ENCODE results near the gene BARHL2. TPM values are rescaled to one million over a fixed set of nuclear protein-coding genes. Genes with fewer than 3 reads are reported as not detected.

The BARHL2 gene
- not detected for polyA plus RNA-seq (ENCODE audit: insufficient read length)

DNA sequence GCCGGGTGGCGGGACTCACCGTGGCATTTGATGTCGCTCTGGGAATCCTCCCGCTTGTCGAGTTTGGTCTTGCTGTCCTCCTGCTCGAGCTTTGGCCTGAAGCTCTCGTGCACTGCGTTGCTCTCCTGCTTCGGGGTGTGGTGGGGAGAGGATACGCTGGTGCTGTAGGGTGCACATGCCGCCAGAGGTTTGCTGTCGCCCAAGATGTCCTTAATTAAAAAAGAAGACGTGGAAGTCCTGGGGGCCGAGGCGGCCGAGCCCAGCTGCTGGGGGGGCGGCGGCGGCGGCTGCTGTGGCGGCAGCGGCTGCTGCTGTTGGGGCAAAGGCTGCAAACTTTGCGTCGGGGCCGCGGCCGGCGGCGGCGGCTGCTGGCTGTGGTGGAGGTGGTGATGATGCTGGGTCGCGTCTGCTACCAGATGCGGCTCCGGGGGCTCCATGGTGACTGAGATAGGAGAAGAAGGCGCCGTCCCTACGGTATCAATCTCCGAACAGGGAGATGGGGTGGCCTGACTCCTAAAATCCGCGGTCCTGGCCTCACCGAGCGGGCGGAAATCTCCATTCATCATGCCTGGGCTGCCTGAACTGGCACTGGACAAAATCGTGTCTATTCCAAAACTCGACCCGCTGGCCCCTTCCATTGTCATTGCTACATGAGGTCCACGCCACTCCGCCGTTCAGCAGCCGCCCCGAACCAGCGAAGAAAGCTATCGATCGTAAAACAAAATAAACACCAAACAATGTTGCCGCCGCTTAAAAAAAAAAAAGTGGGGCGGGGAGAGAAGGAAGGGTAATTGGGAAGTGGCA is at the start of gene BARHL2:
BARHL2 (minus strand) TSS at position 751 of the 804 bp plus-strand sequence; CDS start at position 644, 107 bp downstream.
- no peak for DNase-seq (ENCODE audit: low read depth)

DNA sequence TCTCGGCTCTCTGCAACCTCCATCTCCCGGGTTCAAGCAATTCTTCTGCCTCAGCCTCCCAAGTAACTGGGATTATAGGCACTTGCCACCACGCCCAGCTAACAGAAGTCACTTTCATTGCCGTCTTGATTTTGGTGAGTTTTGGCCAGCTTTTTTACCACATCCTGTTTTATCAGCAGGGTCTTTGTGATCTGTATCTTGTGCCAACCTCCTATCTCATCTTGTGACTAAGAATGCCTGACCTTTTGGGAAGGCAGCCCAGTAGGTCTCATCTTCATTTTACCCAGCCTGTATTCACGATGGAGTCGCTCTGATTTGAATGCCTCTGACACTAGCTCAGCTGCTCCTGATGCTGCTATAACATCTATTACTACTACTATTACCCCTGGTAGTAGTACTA is 46.8 kb upstream of the BARHL2 start:
- DNase-seq (ENCODE audit: low read depth), result no peak

DNA sequence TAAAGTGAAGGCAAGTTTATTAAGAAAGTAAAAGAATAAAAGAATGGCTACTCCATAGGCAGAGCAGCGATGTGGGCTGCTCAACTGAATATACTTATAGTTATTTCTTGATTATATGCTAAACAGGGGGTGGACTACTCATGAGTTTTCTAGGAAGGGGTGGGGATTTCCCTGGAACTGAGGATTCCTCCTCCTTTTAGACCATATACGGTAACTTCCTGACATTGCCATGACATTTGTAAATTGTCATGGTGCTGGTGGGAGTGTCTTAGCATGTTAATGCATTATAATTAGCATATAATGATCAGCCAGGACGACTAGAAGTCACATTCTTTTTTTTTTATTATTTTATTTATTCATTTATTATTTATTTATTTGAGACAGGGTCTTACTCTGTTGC is 46.4 kb upstream of the BARHL2 start:
- no peak for DNase-seq (ENCODE audit: low read depth)

DNA sequence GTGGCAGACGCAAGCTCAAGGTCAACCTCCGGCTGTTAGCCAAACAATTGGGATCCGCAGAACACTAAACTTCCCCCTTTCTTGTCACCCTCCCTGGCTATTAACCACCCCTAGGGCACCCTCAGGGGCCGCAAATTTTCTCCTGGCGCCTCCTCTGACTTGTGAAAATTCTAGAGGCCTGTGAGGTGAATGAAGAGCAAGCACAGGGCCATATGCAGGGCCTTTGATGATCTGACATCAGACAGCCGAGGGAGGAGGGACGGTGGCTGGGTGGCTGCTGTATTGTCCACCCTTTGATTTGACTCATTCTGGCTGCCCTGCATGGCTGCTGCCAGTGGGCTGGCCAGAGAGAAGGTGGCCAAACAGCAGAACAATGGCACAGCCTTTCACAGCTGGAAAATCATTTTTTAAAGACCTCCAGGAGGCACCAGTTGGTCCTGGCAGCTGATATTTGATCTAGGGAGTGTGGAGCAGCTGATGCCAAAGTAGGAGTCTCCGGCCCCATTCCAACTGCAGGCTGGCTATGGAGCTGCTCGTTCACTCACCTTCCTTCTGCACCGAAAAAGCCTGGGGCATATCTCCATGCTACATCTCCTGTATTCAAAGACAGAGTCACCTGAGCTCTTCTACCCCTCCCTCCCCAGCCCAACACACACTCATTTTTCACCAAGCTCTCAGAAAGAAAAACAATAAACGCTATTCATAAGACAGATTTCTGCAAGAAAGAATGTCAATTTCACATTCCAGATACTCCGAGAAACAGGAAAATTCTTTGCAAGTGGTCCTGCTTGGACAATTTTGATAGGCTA is 44.9 kb upstream of the BARHL2 start:
- DNase-seq (ENCODE audit: low read depth), result no peak

DNA sequence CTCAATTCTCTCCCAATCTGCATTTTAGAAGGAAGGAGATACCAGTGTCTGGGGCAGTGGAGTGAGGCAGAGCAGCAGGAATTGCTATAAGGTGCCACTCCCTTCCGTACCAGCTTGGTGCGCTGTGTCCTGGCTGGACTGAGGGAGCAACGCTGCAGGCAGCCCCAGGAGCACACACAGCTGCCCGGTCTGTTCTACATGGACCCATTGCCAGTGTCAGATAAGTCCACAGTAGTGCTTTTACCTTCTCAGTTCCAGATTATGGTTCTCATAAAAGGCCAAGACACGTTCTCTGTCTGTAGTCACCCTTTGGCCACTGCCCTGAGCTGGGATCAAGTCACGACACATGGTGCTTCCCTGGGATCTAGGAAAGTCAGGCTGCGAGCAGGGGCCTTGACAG is 44.1 kb upstream of the BARHL2 start:
- DNase-seq (ENCODE audit: low read depth), result no peak

DNA sequence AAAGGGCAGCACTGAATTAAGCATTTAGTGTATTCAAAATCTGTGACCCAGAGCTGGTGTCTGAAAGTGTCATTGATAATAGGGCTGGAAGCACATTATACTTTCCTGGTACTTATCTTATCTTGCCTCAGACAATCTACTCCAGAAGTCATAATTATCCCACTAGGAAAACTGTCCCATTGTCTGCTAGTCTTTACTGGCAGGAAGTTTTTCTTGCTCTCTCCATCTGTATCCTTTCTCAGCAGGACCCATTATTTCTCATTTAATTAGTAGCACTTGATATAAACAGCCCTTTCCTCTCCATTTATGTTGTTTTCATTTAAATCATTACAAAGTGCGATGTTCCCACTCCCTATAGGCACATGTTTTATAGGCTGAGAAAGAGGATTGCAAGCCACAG is 36.5 kb upstream of the BARHL2 start:
- DNase-seq (ENCODE audit: low read depth), result no peak

DNA sequence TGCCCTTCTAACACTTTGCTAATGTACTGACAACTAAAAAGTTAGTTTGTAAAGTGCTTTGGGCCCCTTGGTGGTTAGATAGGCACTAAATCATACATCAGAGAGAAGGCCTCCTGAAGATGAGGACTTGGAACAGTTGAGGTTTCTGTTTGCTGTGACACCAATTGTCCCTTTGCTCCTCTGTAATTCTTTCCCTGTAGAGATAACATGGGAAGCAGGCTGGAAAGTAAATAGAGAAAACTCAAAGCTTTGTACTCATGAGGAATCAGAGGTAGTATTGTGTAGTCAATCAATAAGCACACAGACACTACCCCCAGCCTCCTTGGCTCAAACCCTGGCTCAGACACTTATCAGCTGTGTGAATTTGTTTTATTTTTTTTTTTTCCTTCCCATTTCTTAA is 31.6 kb upstream of the BARHL2 start:
- no peak for DNase-seq (ENCODE audit: low read depth)

DNA sequence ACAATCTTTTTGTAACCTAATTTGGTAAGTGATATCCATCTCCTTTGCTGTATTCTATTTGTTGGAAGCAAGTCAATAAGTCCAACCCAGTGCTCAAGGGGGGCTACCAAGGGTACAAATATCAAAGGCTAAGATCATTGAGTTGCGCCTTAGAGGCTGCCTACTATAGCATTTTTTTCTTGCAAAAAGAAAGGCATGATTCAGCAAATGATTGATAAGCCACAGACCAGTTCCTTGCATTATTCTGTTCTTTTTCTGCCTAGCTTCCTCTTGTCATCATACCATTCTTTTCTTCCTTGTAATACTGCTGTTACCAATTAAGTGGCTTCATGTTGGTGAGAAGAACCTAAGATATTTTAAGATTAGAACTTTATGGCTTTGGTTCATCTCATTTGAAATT is 29.8 kb upstream of the BARHL2 start:
- DNase-seq (ENCODE audit: low read depth), result no peak

DNA sequence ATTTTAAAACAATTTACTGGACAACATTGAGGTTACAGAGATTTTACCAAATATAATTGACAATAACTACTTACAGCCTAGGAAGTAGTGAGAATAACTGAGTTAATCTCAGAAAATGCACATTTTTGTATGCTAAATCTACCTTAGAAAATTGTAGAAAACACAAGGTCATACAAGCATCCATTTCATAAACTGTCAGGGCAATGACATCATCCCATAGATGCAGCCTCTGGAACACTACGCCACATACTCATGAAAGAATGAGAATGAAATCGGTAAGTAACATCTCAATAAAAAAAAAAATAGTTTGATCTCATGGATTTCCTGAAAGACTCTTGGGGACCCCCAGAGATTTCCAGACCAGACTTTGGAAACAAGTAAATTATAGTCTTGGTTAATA is 28.9 kb upstream of the BARHL2 start:
- DNase-seq (ENCODE audit: low read depth), result no peak

DNA sequence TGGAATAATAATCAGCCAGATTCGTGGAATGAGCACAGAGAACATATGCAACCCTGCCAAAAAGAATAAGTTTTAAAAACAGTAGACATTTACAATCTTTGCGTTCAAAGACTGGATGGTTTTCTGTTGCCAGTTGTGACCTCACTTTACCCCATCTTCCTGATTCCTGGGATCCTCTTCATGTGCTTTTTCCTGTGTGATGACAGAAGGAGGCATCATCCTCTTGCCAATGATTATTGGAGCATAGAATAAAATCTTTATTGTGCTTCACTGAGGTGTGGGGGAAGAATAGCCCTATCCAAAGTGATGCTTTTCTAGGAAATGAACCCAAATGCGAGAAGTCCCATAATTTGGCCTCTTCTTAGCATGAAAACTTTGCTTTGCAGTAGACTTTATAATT is 15.0 kb upstream of the BARHL2 start:
- DNase-seq (ENCODE audit: low read depth), result no peak

DNA sequence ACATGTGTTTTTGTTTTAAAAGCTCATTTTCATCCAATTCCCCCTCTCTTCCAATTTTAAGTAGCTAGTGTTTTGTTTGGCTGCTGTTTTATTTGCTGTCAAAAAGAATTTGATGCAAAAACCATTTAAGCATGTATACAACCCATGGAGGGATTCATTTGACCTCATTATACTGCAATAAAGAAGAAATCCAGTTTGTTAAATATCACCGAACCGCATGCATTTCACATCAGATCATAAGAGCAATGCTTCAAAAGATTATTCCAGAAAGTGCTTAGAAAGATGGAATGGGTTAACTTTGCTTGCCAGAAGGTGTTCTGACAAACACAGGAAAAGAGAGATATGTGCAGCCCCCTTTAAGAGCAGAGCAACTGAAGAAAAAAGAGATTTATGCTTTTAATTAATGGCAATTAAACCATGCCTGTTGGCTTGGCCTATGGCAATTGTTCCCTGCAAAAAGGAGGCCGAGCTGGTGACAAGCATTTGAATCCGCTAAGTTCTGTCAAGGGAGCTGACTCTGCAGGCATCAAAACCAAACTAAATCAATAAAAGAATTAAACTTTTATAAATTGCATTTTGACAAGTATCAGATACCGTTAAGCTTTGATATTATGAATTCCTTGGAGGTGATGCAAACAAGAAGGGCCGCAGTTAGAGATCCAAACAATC is 14.4 kb upstream of the BARHL2 start:
- DNase-seq (ENCODE audit: low read depth), result no peak

DNA sequence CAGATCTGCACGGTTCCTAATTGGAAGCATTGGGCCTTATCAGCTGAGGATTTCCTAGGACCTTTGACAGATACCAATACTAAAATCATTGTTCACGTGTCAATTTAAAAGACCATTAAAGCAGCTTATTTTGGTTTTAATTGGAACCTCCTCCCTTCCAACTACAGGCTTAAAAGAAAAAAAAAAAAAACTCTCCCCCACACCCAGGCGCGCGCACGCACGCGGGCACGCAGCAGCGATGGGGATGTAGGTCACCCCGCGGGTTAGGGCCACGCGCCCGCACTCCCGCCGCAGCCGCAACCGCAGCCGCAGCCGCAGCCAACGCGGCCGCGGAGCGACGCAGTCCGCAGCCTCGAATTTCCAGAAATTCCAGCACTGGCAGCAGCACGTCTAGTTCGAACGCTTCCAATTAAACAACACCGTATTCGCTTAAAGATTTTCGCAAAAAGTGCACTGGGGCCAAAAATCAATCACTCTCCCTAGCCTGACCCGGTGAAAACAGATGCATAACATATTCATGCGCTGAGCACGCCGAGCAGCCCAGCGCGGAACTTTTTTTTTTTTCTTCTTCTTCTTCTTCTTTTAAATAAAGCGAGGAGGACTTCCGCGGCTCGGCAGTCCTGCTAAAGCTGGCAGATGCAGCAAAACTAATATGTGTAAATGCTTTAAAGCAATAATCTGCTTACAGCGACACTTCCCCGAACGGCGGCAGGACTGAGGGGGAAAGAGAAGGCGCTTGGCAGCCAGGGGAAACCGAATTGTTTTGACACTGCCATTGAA is 13.3 kb upstream of the BARHL2 start:
- no peak for DNase-seq (ENCODE audit: low read depth)

DNA sequence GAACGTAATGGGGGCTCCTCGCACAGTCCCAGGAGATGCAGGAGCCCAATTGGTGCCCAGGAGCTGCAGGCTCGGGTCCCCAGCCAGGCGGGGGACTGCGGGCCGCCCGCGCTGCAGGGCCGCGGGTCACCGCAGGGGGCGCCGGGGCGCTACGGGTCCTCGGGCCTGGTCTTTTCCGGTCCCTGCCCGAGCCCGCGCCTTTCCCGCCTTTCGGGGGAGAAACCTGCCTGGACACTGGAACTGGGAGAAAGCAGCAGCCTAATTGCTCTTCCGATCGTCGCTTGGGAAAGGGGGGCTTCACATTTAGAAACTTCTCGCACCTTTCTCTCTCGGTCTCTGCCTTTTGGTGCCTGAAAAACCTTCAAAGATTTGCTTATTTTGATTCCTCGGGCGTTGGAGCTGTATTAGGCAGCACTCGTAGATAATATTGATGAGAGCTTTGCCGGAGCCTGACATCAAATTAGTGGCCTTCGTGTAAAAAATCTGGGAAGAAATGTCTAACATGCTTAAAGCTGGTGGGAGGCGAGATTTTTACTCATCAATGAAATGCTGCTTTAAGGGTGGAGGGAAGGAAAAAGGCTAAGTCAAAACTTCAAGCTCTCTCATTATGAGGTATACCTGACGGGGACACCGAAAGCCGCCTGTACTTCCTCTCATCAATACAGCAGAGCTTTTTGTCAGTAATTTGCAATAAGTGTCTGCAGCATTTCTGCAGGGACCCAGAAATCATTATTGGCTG is 12.6 kb upstream of the BARHL2 start:
- DNase-seq (ENCODE audit: low read depth), result no peak

DNA sequence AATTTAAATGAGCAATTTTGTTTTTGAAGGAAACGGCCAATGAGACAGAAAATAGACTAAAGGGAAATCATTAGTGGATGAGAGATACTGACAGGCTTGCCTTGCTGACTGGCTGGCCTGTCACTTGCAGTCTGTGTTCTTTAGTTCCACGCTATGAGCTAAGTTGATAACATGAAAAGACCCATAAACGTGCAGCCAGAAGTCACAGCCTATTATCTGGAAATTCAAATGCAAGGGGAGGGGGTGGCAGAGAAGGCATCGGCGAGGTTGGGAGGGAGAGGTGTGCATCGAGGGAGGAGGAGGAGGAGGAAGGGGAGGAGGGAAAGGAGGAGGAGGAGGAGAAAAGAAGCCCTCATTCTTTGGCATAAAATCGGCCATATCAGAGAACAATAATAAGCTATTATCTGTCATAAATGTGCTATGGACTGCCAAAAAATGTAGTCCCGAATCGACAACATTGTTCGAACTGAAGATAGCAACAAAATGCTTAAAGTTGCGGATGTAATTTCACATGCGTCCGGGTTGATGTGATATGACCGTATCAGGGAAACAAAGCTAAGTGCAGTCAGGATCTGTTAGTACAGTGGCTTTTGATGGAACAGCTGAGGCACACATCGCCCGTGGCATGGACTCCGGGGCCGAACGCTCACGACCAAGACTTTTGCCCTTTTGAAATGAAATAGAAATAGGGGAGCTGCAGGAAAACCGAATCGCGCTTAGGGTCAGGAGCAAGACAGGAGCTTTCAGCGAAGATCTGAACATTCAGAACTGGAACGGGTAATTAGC is 11.6 kb upstream of the BARHL2 start:
- DNase-seq (ENCODE audit: low read depth), result no peak

DNA sequence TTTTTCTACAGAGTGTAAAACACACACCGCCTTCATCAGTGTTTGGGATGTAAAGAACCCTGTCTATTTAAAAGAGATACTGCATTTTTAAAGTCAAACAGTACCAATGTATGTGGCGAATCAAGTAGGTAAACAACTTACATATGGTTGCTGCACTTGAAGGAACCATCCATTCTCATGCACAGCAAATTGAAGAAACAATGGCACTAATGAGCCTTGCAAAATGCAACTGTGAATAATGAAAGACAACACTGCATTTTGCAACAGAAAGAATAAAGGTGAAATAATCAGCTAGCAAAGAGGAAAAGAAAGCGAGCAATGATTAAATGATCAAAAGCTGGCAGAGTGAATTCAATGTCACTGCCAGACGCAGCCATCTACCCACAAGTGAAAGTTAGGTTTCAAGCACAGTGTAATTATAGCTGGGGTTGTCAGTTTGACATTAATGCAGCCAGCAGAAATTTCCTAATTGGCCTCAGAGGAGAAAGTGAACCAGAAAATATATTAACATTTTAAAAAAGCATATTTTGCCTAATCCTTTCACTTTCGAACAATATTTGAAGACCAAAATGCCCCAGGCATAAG is 10.9 kb upstream of the BARHL2 start:
- DNase-seq (ENCODE audit: low read depth), result no peak

DNA sequence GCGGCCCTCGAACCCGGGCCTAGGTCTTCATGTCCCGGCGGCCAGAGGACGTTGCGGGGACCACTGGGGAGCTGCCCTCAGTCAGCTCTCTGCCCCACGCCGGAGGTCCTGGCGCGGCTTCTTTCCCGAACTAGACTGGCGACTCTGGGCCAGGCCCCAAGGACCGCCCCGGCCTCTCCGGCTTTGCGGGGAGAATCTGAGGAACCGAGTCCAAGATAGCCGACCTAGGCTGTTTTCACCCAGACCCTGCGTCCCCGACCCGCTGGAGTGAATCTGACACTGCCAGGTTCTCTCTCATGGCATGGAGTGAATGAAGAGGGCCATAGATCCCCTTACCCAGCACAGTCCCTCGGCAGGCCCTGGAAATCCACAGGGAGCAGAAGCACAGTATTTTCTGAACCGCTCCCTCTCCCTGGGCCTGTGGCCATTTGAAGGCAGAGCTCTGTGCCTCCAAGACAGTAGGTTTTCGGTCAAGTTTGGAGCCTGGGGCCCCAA is 9.9 kb upstream of the BARHL2 start:
- DNase-seq (ENCODE audit: low read depth), result no peak

DNA sequence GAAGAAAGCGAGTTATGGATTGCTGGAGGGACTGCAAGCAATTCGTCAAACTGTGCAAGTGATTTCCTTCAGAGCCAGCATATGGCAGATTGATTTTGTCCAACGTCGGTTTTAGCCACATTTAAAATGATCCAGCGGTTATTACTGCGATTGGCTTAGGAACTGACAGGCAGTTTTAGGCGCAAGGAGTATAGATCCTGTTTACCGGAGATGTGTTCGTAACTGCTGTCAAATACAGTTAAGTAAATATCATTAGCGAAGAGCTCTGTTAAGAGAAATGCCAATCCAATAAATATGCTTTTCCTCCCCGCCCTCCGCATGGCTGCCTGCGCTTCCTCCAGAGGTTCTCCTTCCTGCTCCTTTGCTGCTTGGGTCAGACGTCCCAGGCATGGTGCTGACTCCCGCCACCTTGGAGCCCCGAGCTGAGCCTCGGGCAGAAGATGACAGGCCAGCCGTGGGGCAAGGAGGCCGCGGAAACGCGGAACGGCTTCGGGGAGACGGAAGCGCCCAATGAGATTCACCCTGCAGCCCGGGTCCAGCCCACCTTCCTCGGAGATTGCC is 9.4 kb upstream of the BARHL2 start:
- no peak for DNase-seq (ENCODE audit: low read depth)

DNA sequence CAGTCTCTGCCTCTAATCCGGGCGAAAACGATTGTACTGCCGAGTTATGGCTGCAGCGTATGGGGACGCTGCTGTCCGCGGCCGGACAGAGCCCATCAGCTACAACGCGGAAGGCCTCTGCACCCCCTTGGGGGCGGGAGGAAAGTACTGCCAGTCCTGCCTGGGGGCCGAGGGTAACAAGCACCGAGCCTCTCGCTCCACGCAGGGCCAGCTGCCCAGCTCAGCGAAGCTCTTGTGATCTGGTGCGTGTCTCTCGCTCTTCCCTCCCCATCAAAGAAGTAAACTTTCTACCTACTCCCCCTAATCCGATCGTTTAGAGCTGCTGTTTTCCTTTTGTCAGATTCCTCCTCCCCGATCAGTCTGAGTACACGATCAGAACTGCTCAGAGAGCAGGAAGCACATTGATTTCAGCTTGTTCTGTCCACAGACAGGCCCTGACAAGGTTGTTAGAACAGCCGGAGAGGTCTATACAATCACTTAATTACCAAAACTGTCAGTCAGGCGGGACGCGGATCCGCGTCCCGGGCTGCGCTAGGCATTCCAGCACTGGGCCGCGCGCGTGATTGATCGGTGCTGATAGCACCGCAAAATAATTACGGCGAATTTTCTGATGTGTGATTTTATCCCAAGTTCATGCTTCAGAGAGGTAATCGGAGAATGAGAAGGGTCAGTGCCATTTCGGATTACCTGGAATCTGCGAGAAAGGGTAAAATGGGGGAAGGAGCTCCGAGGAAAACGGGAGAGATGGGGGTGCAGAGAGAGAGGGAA is 8.7 kb upstream of the BARHL2 start:
- no peak for DNase-seq (ENCODE audit: low read depth)
